Esophagus squamous epithelium (tissue), 5 donors: Measurements from ENCODE around the gene DCHS1. TPM values are rescaled to one million over a fixed set of nuclear protein-coding genes. Genes with fewer than 3 reads are reported as not detected.

Source experiments
- DNase-seq: peaks from one replicate; lab custom pipeline; 2025; lab: John Stamatoyannopoulos, UW
- H3K27ac ChIP-seq, 4 donors: fragments of 200-600 bp; sonication (generic); one replicate each; pipeline ENCODE4 v1.5.1; 2016 to 2019; ENCODE audit warnings: mild to moderate bottlenecking in 1 of 4
- H3K27me3 ChIP-seq, 4 donors: fragments of 200-600 bp; sonication (generic); 1 replicate in 3 of 4; 2 replicates in 1 of 4; pipeline versions ENCODE4 v1.5.1 to v1.6.0; 2017 to 2021; ENCODE audit warnings: antibody characterized with exemption in 1 of 4
- H3K36me3 ChIP-seq, 3 donors: fragments of 200-600 bp; sonication (generic); one replicate each; pipeline ENCODE4 v1.5.1; 2016 to 2019
- H3K4me1 ChIP-seq, 3 donors: fragments of 200-600 bp; sonication (generic); one replicate each; pipeline ENCODE4 v1.5.1; 2017 to 2019
- H3K4me3 ChIP-seq, 4 donors: fragments of 200-600 bp; sonication (generic); 1 replicate in 3 of 4; 2 replicates in 1 of 4; pipeline ENCODE4 v1.5.1; 2016 to 2019; ENCODE audit warnings: mild to moderate bottlenecking in 2 of 4, moderate library complexity in 1 of 4
- H3K9me3 ChIP-seq, 3 donors: fragments of 200-600 bp; sonication (generic); one replicate each; pipeline ENCODE4 v1.5.1; 2016 to 2019
- CTCF ChIP-seq, 6 experiments: fragments of 450-650 bp in 4 of 6; fragments of 200-600 bp in 2 of 6; sonication (generic) in 2 of 6; IDR thresholded peaks; one replicate each; pipeline ENCODE4 v1.5.1; 2016 to 2019; ENCODE audit warnings: antibody characterized with exemption in 6 of 6, mild to moderate bottlenecking in 4 of 6, moderate library complexity in 4 of 6
- POLR2A ChIP-seq, 4 donors: fragments of 450-650 bp; IDR thresholded peaks; one replicate each; pipeline ENCODE4 v1.6.1; 2017; ENCODE audit warnings: antibody characterized with exemption in 4 of 4, mild to moderate bottlenecking in 4 of 4, moderate library complexity in 3 of 4
- WGBS, 2 donors: methylation state at CpG; one replicate each; pipeline ENCODE4 v1.1.5; 2018; 5-methylcytosine and 5-hydroxymethylcytosine counted together
- intact Hi-C: fragments of 100-400 bp; cut with DNase I; formaldehyde crosslinking; loops from one replicate; pipeline ENCODE4 v1.15.0; 2022
- total RNA-seq, 4 donors: library from RNA; depleted of rRNA; stranded (reverse); fragments of >200 nt; gene quantifications; one replicate each; pipeline ENCODE4 v1.1.0, GENCODE V29; 2016
- donor health status: DM: yes; HTN: yes; CAD: no.

DCHS1 gene
- total RNA-seq, 4 donors from 2014 or later = 1.1 to 9.9 (median 2.3) TPM

DNA sequence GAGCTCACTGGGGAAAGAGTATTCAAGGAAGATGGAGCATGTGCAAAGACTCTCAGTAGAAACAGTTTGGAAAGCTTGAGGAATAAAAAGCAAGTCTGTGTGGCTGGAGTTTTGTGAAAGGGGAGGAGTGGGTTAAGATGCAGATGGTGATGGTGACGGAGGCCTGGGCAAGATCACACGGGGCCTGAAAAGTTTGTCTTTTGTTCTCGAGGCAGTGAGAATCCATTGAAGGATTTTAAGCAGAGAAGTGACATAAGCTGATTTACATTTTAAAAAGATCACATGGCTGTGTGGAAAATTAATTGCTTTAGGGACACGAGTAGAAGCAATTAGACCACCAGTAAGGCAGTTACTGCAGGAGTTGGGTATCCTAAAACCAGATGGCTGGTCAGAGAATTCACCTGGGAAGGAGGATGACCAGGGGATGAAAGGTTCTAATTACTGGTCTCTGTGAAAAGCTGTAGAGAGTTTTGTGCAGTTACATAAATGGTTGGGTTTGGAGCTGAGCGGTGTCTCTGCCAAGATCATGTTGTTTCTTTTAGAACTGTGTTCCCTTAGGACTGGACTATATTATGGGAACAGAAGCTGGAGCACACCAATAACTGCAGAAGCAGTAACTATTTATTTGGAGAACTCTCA, 59.3 kb downstream of the DCHS1 start:
- intact Hi-C loops = no loop called here
- peaks cover 2 to 39% (median 8%) of the 10 kb centered on the region in 3 donors for H3K4me1 ChIP-seq
- peak overlapping the region in 3 of 4 donors; percentile 62 to 65 (median 62) for H3K27ac ChIP-seq
- peaks cover 9 to 93% (median 22%) of the 10 kb centered on the region in 3 donors for H3K36me3 ChIP-seq
- DNase-seq = no peak
- 59 to 63% methylated on average over 5 of the region's 5 CpGs for WGBS, 2 donors
- no peaks in the 10 kb centered on the region for H3K9me3 ChIP-seq
- no peak for TF ChIP-seq CTCF (IDR thresholded peaks at IDR 0.05)
- no peak for TF ChIP-seq POLR2A (IDR thresholded peaks at IDR 0.05)
- no peak overlapping the region for H3K4me3 ChIP-seq
- H3K27me3 ChIP-seq = no peaks in the 10 kb centered on the region

DNA sequence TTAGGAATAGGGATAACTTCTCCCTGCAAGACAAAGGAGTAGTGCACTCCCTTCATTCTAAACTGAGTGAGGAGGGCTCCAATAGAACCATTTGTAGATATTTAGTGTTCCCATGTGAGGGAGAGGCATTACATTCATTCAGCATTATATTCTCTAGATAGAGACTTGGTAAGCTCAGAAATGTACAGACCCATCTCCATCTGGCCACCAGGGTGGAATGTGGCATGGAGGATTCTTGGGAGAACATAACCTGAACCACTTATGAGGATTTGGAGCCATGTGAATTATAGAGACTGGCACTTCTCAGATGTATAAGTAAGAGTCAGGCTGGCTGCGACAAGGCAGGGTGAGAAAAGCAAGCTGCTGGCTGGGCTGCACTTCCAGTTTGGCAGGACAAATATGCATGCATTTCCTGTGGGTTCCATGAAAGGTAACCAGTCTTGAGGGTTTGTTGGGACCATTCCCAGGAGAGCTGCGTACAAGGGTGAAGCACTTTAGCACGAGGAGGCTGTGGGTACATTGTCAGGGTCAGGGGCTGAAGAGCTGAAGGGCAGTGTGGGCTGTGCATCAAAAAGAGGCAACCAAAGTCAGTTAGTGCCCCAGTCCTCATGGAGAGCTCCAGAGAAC, 61.4 kb downstream of the DCHS1 start:
- 87 to 90% methylated on average over 3 of the region's 3 CpGs for WGBS, 2 donors
- Histone ChIP-seq H3K36me3 (peaks cover 0 to 84% (median 3%) of the 10 kb centered on the region in 3 donors), H3K9me3 (no peaks in the 10 kb centered on the region), H3K4me1 (peaks cover 0 to 22% (median 3%) of the 10 kb centered on the region in 3 donors), H3K27ac (no peak overlapping the region), H3K4me3 (no peak overlapping the region), H3K27me3 (no peaks in the 10 kb centered on the region)
- TF ChIP-seq POLR2A (IDR thresholded peaks at IDR 0.05) = no peak
- DNase-seq = no peak
- intact Hi-C loops = no loop called here

- intact Hi-C loops = no loop called here
- peaks cover 0 to 35% (median 0%) of the 10 kb centered on the region in 3 donors for H3K36me3 ChIP-seq
- DNase-seq = no peak
- no peak overlapping the region for H3K27ac ChIP-seq
- H3K27me3 ChIP-seq = no peaks in the 10 kb centered on the region
- H3K4me3 ChIP-seq = no peak overlapping the region
- H3K9me3 ChIP-seq = peaks cover 0 to 17% (median 16%) of the 10 kb centered on the region in 3 donors
- no peak for TF ChIP-seq POLR2A (IDR thresholded peaks at IDR 0.05)
- no peak for TF ChIP-seq CTCF (IDR thresholded peaks at IDR 0.05)
- WGBS, 2 donors = 73 to 93% methylated on average over 1 of the region's 1 CpG
- peaks cover 0 to 19% (median 0%) of the 10 kb centered on the region in 3 donors for H3K4me1 ChIP-seq
Observed at GRCh38 chr11:6588018-6588417, 67.6 kb downstream of the DCHS1 start.

DNA sequence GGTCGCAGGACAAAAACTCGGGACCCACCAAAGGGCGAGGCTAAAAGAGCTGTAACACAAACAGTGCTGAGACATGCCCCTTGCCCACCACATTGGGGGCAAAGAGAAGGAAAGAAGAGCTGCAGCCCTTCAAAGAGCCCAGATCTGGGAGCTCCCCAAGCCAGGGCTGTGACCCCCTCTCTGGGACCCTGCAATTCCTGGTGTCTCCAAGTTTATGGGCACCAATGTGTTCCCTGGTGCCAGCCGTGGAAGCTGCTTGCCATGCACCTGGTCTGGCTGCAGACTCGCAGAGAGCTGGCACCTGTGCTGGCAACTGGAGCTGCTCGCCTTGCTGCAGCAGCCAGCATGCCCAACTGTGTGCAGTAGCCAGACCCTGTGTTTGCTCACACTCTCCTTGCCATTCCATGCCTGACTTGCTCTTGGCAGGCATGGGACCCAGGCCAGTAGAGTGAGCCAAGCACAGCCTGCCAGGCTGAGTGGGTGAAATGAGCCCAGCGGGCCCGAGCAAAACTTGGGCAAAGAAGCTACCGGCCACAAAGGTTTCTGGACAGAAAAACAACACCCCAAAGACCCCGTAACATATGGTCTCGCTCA, 68.2 kb downstream of the DCHS1 start:
- Histone ChIP-seq H3K27ac (no peak overlapping the region), H3K36me3 (peaks cover 0 to 29% (median 0%) of the 10 kb centered on the region in 3 donors), H3K4me3 (no peak overlapping the region), H3K4me1 (peaks cover 0 to 19% (median 0%) of the 10 kb centered on the region in 3 donors), H3K27me3 (no peaks in the 10 kb centered on the region), H3K9me3 (peaks cover 0 to 17% (median 17%) of the 10 kb centered on the region in 3 donors)
- TF ChIP-seq CTCF (IDR thresholded peaks at IDR 0.05) (no peak), POLR2A (IDR thresholded peaks at IDR 0.05) (no peak)
- DNase-seq = no peak
- intact Hi-C loops = no loop called here
- 49 to 50% methylated on average over 7 to 8 of the region's 11 CpGs for WGBS, 2 donors

GRCh38 chr11:6586434-6587359, 68.9 kb downstream of the DCHS1 start:
- H3K4me1 ChIP-seq = peaks cover 0 to 19% (median 0%) of the 10 kb centered on the region in 3 donors
- no peak overlapping the region for H3K27ac ChIP-seq
- H3K36me3 ChIP-seq = peaks cover 0 to 22% (median 0%) of the 10 kb centered on the region in 3 donors
- TF ChIP-seq CTCF (IDR thresholded peaks at IDR 0.05) (no peak), POLR2A (IDR thresholded peaks at IDR 0.05) (no peak)
- H3K27me3 ChIP-seq = no peaks in the 10 kb centered on the region
- no peak for DNase-seq
- intact Hi-C loops = no loop called here
- H3K9me3 ChIP-seq = peaks cover 0 to 17% (median 17%) of the 10 kb centered on the region in 3 donors
- 89 to 90% methylated on average over 2 to 13 of the region's 25 CpGs for WGBS, 2 donors
- H3K4me3 ChIP-seq = no peak overlapping the region
